HUES6 (cell line): ENCODE data around the gene SIN3B.

ENCODE experiments used
- H3K27ac ChIP-seq: 2 replicates; pipeline ENCODE4 v1.7.0; 2013; ENCODE audit warnings: low read depth, mild to moderate bottlenecking, low read length, inconsistent platforms
- H3K27me3 ChIP-seq: 2 replicates; pipeline ENCODE4 v1.6.1; 2013; ENCODE audit warnings: low read length; ENCODE audit not compliant: control insufficient read depth, insufficient read depth
- H3K36me3 ChIP-seq: 2 replicates; pipeline ENCODE4 v1.6.1; 2013; ENCODE audit warnings: low read length; ENCODE audit not compliant: control insufficient read depth, insufficient read depth
- H3K4me1 ChIP-seq: 2 replicates; pipeline ENCODE4 v1.6.1; 2013; ENCODE audit warnings: low read length; ENCODE audit not compliant: control insufficient read depth, insufficient read depth
- H3K4me3 ChIP-seq: 2 replicates; pipeline ENCODE4 v1.5.1; 2013; ENCODE audit warnings: low read depth, low read length
- H3K9ac ChIP-seq: one replicate; pipeline ENCODE4 v1.6.1; 2013; ENCODE audit warnings: mild to moderate bottlenecking, low read length
- H3K9me3 ChIP-seq: 2 replicates; pipeline ENCODE4 v1.6.1; 2013; ENCODE audit warnings: low read depth, low read length; ENCODE audit not compliant: control insufficient read depth, insufficient read depth

The SIN3B gene

DNA sequence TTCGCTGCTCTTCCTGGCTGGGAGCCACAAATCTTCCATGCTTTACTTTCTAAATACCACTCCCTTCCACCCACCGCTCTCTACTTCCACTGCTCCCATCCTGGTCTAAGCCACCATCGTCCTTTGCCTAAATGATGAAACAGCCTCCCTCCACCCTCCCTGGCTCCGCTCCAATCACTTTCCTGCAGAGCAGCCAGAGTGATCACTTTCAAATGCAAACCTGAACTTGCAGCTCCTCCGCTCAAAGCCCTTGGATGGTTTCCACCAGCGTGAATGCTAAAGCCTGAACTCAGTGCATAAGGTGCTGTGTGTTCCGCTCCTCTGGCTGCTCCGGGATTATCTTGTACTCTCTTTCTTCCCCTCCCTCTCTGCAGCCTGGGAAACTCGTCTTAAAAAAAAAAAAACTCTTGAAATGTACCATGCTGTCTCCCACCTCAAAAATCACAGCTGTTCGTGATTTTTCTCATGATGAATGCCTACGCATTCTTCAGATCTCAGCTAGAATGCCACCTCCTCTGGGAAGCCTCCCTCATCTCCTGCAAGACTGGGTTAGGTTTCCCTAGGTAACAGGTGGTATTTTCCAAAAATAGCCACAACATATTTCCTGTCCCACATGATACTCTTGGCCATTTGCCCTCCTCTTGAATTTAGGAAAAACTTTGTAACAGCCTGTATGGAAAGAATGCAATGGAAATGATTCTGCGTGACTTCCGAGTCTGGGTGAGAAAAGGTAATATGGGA, 3.7 kb upstream of the SIN3B start:
- H3K36me3 ChIP-seq: 0 out of 2 replicates have a peak, but pooled peaks cover under 1% of the 10 kb centered on the region
- no peaks in the 10 kb centered on the region for H3K27me3 ChIP-seq
- peaks cover 32% of the 10 kb centered on the region for H3K4me1 ChIP-seq
- H3K4me3 ChIP-seq: peak overlapping the region; percentile 29
- peak overlapping the region; percentile 78 for H3K9ac ChIP-seq
- H3K27ac ChIP-seq: peak overlapping the region; percentile 44; the same call in 1 of the 2 replicates
- no peaks in the 10 kb centered on the region for H3K9me3 ChIP-seq

DNA sequence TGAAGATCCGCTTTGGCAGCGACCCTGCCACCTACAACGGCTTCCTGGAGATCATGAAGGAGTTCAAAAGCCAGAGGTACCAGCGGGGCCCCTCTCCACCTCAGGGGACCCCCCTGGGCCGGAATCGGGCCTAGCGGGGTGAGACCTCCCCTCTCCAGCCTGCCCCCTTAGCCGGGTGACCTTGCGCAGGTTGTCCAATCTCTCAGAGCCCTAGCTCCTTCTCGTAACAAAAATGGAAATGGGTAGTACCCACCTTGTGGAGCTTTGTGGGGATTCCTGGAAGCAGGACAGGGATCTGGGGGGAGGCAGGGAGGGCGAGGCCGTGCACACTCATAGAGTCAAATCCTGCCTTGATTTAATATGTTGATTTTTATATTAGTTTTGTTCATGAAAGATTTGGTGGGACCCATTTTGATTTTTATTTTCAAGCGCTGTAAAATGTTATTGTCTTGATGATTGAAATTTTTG, 658 bp downstream of the SIN3B start:
- H3K4me1 ChIP-seq: peaks cover 19% of the 10 kb centered on the region
- peaks cover 42% of the 10 kb centered on the region for H3K36me3 ChIP-seq
- H3K27ac ChIP-seq: peak overlapping the region; percentile 68; the same call in 1 of the 2 replicates
- H3K9me3 ChIP-seq: no peaks in the 10 kb centered on the region
- H3K27me3 ChIP-seq: no peaks in the 10 kb centered on the region
- H3K9ac ChIP-seq: peak overlapping the region; percentile 83
- peak overlapping the region; percentile 92 for H3K4me3 ChIP-seq

DNA sequence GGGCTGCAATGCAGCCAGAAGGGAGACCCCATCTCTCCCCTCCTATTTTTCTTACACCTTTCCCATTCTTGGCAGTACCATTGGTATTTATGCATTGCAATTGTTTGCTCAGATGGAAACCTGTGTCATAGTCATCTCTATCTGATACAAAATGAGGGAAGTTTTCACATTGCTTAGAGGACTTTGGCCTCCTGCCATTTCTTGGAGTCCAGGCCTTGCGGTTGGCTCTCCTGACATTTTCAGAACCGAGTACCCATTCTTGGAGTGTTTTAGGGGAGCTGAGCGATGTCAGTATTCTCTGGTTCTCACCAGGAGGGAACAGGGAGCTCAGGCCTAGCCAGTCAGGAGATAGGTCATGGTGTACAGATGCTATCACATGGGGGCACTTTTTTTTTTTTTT, 1.5 kb downstream of the SIN3B start:
- Histone ChIP-seq H3K9ac (no peak overlapping the region), H3K4me1 (peaks cover 10% of the 10 kb centered on the region), H3K36me3 (peaks cover 45% of the 10 kb centered on the region), H3K27me3 (no peaks in the 10 kb centered on the region), H3K27ac (no peak overlapping the region), H3K9me3 (no peaks in the 10 kb centered on the region), H3K4me3 (peak overlapping the region; percentile 92)

DNA sequence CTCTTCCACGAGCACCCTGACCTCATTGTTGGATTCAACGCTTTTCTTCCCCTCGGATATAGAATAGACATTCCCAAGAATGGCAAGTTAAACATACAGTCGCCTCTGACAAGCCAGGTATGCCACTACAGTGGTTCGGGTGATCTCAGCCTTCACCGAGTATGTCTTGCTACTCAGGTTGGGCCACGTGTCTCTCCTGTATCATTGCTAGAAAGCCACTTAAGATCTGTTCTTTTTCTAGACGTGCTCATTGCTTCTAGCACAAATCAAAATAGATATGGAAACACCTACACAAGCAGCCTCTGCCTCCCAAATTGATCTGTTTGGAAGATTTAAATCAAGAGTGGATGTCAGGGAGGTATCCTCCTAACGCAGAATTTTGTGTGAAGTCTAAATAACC, 2.3 kb downstream of the SIN3B start:
- Histone ChIP-seq H3K9ac (no peak overlapping the region), H3K27ac (no peak overlapping the region), H3K9me3 (no peaks in the 10 kb centered on the region), H3K4me3 (no peak overlapping the region), H3K4me1 (peaks cover 4% of the 10 kb centered on the region; the same call in 1 of the 2 replicates), H3K27me3 (no peaks in the 10 kb centered on the region), H3K36me3 (peaks cover 54% of the 10 kb centered on the region)

DNA sequence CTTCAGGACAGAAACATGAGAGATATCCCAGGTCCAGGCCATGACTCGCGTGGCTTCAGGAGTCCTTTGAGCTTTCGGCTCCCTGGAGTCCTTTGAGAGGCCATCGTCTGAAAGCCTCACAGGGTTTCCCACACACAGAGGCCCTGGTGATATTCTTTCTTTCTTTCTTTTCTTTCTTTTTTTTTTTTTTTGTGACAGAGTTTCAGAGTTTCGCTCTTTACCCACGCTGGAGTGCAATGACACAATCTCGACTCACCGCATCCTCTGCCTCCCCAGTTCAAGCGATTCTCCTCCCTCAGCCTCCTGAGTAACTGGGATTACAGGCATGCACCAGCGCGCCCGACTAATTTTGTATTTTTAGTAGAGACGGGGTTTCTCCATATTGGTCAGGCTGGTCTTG, 5.5 kb downstream of the SIN3B start:
- Histone ChIP-seq H3K36me3 (peaks cover 82% of the 10 kb centered on the region), H3K27me3 (no peaks in the 10 kb centered on the region), H3K4me1 (0 out of 2 replicates have a peak, but pooled peaks cover 2% of the 10 kb centered on the region), H3K4me3 (no peak overlapping the region), H3K9ac (no peak overlapping the region), H3K27ac (no peak overlapping the region), H3K9me3 (no peaks in the 10 kb centered on the region)

DNA sequence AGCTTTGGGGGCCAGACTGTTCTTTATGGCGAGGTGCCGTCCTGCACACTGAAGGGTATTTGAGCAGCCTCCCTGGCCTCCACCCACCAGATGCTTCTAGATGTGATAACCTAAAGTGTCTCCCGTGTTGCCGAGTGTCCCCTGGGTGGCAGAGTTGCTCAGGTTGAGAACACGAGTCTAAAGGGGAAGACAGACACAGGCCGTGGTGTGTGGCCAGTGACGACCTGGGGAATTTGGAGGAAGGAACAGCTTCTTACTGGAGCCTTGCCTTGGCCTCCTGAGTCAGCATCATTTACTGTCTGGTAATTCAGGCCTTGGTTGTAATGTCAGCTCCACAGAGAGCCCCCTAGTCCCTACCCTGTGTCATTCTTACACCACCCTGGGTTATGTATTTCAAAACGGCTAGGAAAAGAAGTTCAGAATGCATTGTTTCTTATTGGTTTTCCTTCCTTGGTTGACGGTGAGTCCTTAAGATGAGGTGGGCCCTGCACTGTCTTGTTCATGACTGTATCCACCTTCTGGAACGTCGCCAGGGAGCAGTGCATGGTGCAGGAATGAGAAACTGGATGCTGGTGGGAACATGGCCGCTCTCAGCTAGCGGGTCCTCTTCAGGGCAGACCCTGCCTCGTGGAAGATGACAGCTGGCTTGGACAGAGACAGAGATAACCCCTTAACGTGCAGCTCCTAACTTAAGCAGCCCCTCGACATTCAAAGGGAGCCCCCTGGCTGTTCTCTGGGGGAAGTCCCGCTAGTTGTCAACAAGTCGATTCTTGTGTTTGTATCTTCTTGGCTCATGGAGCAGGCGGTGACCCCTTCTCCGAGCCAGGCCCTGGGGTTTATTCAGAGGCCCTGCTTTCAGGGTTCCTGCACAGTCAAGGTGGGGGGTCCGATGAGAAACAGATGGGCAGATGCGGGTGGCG, 7.2 kb downstream of the SIN3B start:
- H3K27me3 ChIP-seq: no peaks in the 10 kb centered on the region
- no peaks in the 10 kb centered on the region for H3K9me3 ChIP-seq
- H3K4me1 ChIP-seq: no peaks in the 10 kb centered on the region
- no peak overlapping the region for H3K4me3 ChIP-seq
- H3K27ac ChIP-seq: no peak overlapping the region
- no peak overlapping the region for H3K9ac ChIP-seq
- H3K36me3 ChIP-seq: peaks cover 88% of the 10 kb centered on the region

DNA sequence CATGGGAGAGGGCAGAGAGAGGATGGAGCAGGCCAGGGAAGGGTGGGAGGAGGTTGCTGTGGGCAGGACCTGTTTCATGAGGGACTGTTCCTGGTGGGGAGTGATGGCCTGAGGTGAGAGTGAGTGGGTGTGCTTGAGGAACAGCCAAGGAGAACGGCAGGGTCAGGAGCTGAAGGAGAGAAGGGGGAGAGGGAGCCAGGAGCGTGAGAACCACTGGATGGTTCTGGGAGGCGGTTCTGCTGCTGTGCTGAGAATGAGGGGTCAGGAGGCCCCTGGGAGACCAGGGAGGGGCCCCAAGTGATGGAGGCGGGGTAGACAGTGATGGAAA, 7.8 kb downstream of the SIN3B start:
- H3K27ac ChIP-seq: no peak overlapping the region
- no peaks in the 10 kb centered on the region for H3K9me3 ChIP-seq
- no peaks in the 10 kb centered on the region for H3K4me1 ChIP-seq
- no peak overlapping the region for H3K9ac ChIP-seq
- H3K27me3 ChIP-seq: no peaks in the 10 kb centered on the region
- H3K36me3 ChIP-seq: peaks cover 88% of the 10 kb centered on the region
- no peak overlapping the region for H3K4me3 ChIP-seq

DNA sequence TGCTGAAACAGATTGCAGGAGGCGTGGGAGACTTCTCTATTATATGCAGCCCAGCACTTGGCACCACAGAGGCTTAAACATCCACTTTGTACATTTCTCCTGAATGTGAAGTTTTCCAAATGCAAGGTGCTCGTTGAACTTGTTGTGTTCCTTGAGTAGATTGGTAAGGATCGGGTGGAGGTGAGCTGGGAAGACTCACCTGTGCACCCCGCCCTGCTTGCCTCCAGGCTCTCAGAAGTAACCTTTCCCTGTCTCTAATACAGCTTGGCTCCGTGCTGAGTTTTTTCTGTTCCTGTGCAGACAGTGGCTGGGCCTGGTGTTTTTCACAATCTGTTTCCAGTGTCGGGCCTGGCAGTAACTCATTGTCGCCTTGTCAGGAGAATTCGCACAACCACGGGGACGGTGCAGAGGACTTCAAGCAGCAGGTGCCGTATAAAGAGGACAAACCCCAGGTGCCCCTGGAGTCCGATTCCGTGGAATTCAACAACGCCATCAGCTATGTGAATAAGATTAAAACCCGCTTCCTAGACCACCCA, 12.3 kb downstream of the SIN3B start:
- Histone ChIP-seq H3K27ac (no peak overlapping the region), H3K36me3 (peaks cover 95% of the 10 kb centered on the region), H3K9me3 (no peaks in the 10 kb centered on the region), H3K9ac (no peak overlapping the region), H3K27me3 (no peaks in the 10 kb centered on the region), H3K4me1 (no peaks in the 10 kb centered on the region), H3K4me3 (no peak overlapping the region)

DNA sequence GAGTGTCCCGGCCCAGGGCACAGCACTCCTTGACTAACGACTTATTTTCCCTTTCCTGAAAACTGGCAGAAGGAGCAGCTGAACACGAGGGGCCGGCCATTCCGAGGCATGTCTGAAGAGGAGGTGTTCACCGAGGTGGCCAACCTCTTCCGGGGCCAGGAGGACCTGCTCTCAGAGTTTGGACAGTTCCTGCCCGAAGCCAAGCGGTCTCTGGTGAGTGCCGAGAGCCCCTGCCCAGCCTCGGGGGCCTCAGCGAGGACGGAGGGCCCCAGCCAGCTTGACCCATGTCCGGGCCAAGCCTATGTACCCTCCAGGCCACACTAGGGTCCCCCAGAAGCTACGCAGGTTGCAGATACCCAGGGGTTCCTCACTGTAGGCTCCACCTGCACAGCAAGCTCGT, 17.7 kb downstream of the SIN3B start:
- H3K9ac ChIP-seq: no peak overlapping the region

DNA sequence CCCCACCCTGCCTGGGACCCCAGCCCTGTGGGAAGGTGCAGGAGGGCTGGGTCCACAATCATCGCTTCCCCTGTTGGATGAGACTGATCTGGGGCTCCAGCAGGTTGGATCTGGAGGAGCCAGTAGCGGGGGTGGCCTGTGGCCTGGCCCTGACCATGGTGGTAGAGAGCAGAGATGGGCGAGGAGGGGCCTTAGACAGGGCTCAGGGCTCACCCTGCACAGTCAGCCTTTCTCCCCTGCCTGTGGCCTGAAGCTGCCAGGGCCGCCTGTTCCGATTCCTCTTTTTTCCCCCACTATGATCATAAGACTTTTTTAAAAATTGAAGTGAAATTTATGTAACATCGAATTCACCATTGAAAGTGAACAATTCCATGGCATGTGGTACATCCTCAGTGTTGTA, 18.2 kb downstream of the SIN3B start:
- no peak overlapping the region for H3K4me3 ChIP-seq
- peaks cover 99% of the 10 kb centered on the region for H3K36me3 ChIP-seq
- no peak overlapping the region for H3K27ac ChIP-seq
- H3K9me3 ChIP-seq: no peaks in the 10 kb centered on the region
- H3K9ac ChIP-seq: no peak overlapping the region
- no peaks in the 10 kb centered on the region for H3K4me1 ChIP-seq
- no peaks in the 10 kb centered on the region for H3K27me3 ChIP-seq

More for the DNA sequence above, 17.7 kb downstream of the SIN3B start:
- Histone ChIP-seq H3K27me3 (no peaks in the 10 kb centered on the region), H3K27ac (no peak overlapping the region), H3K36me3 (peaks cover 99% of the 10 kb centered on the region), H3K4me1 (no peaks in the 10 kb centered on the region), H3K9me3 (no peaks in the 10 kb centered on the region), H3K4me3 (no peak overlapping the region)

DNA sequence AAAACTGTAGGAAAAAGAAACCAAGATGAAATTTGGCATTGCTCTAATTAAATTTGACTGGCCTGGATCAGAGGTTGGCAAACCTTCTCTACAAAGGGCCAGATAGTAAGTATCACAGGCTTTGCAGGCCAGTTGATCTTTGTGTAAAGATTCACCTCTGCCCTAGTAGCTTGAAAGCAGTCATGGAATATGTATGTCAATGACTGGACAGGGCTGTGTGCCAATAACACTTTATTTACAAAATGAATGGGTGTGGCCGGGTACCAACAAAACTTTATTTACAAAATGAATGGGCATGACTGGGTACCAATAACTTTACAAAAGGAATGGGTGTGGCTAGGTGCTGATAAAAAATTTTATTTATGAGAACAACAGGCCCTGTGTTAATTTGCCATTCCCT, 20.0 kb downstream of the SIN3B start:
- Histone ChIP-seq H3K36me3 (peaks cover 100% of the 10 kb centered on the region), H3K27me3 (no peaks in the 10 kb centered on the region), H3K9me3 (no peaks in the 10 kb centered on the region), H3K27ac (no peak overlapping the region), H3K4me1 (no peaks in the 10 kb centered on the region), H3K4me3 (no peak overlapping the region), H3K9ac (no peak overlapping the region)
